Neural crest cell (in vitro differentiated cells): ENCODE results near the gene GLCE. TPM values are rescaled to one million over a fixed set of nuclear protein-coding genes. Genes with fewer than 3 reads are reported as not detected.
A peak's percentile ranks its signal among the peaks of the same experiment; 100 is the strongest.

Experiments used
- DNase-seq: peaks from one replicate; pipeline ENCODE4 v3.0.0; 2021; ENCODE audit warnings: low read depth, mixed read lengths, low spot score
- H3K27ac Mint-ChIP-seq: one replicate; pipeline ENCODE4 v1.8.0; 2021; ENCODE audit warnings: mild to moderate bottlenecking, mixed read lengths; ENCODE audit not compliant: unreplicated experiment
- H3K27me3 Mint-ChIP-seq: 2 replicates; pipeline ENCODE4 v1.8.0; 2021; ENCODE audit warnings: low read depth, mild to moderate bottlenecking, mixed read lengths
- H3K36me3 Mint-ChIP-seq: 2 replicates; pipeline ENCODE4 v1.8.0; 2021; ENCODE audit warnings: low read depth, mild to moderate bottlenecking, mixed read lengths
- H3K4me1 Mint-ChIP-seq: 2 replicates; pipeline ENCODE4 v1.8.0; 2021; ENCODE audit warnings: mixed read lengths
- H3K4me3 Mint-ChIP-seq: one replicate; pipeline ENCODE4 v1.8.0; 2021; ENCODE audit warnings: mild to moderate bottlenecking, mixed read lengths
- H3K9me3 Mint-ChIP-seq: 2 replicates; pipeline ENCODE4 v1.8.0; 2021; ENCODE audit warnings: mixed read lengths
- total RNA-seq: library from RNA; stranded (reverse); gene quantifications from 2 replicates; pipeline ENCODE4 v1.2.1, GENCODE V29; 2021
- TF ChIP-seq, protein P1 (sequence below): fragments of 200-600 bp; sonication (generic); conservative IDR thresholded peaks from 2 replicates; pipeline ENCODE4 v1.5.0; 2021; ENCODE audit warnings: antibody characterized with exemption, mild to moderate bottlenecking

Gene GLCE
- total RNA-seq, 1 donor from 2014 or later, result 17.8 TPM

DNA sequence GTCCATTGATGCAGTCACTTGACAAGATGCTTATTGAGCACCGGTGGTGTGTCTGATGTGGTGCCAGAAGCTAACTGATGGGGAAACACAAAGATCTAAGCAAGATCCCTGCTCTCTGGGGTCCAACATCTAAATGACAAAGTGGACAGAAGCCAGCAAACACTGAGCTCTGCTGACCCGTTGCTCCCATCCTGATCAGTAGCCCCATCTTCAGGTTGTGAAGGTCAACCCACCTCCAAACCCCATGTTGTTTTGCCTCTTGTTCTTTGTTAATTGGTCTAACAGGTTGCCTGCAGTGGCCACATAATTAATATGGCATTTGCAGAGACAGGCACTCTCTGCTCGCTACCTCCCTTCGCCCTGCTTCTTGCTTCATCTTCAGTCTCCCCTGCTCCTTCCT lies 21.5 kb upstream of the GLCE start:
- TF ChIP-seq, protein P1, sequence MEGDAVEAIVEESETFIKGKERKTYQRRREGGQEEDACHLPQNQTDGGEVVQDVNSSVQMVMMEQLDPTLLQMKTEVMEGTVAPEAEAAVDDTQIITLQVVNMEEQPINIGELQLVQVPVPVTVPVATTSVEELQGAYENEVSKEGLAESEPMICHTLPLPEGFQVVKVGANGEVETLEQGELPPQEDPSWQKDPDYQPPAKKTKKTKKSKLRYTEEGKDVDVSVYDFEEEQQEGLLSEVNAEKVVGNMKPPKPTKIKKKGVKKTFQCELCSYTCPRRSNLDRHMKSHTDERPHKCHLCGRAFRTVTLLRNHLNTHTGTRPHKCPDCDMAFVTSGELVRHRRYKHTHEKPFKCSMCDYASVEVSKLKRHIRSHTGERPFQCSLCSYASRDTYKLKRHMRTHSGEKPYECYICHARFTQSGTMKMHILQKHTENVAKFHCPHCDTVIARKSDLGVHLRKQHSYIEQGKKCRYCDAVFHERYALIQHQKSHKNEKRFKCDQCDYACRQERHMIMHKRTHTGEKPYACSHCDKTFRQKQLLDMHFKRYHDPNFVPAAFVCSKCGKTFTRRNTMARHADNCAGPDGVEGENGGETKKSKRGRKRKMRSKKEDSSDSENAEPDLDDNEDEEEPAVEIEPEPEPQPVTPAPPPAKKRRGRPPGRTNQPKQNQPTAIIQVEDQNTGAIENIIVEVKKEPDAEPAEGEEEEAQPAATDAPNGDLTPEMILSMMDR, result no peak
- DNase-seq, result no peak
- Mint-ChIP-seq H3K27ac (no peak overlapping the region), H3K4me1 (peaks cover 12% of the 10 kb centered on the region), H3K36me3 (no peaks in the 10 kb centered on the region), H3K9me3 (no peaks in the 10 kb centered on the region), H3K4me3 (no peak overlapping the region), H3K27me3 (peaks cover 2% of the 10 kb centered on the region)

DNA sequence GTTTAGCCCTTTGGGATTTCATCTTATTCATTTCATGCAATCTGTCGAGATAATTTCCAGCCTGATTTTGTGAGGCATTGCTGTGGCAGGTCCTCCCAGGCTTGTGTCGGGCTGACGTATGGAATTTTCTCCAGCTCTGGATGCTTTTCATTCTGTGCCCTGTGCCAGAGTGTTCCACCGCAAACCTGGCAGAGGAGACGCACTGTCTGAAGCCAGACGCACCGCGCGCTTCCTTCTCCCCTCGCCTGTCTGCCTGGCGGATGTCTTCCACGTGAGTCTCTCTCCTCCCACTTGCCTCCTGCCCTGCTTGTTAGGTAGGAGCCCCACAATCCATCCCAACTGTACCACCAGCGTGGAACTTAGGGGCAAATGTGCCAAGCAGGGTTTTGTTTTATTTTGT lies 20.1 kb upstream of the GLCE start:
- Mint-ChIP-seq H3K4me3 (no peak overlapping the region), H3K4me1 (peaks cover 16% of the 10 kb centered on the region), H3K27ac (no peak overlapping the region), H3K9me3 (no peaks in the 10 kb centered on the region), H3K36me3 (no peaks in the 10 kb centered on the region), H3K27me3 (peaks cover 2% of the 10 kb centered on the region)
- TF ChIP-seq, protein P1, result no peak
- DNase-seq, result no peak

DNA sequence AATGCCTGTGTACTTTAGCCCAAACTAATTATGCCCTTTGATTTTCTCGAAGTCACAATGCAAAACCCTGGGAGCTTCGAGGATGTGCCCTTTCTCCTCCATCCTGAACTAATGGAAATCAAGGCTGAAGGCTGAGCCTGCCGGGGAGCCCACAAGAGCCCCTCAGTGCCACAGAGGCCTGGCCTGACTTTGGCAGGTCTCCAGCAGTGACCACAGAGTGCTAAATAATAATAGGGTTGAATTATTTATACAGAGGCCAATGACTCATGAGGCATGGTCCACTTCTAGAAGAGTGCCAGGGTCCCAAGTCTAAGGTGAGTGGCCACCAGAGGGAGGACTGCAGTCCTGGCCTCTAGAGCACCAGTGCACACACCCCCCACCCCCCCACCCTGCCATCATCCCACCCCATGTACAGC lies 19.1 kb upstream of the GLCE start:
- Mint-ChIP-seq H3K27me3 (peaks cover 2% of the 10 kb centered on the region), H3K4me3 (no peak overlapping the region), H3K9me3 (no peaks in the 10 kb centered on the region), H3K4me1 (peaks cover 26% of the 10 kb centered on the region), H3K27ac (no peak overlapping the region), H3K36me3 (no peaks in the 10 kb centered on the region)
- TF ChIP-seq, protein P1, result peak; percentile 13
- DNase-seq, result no peak

DNA sequence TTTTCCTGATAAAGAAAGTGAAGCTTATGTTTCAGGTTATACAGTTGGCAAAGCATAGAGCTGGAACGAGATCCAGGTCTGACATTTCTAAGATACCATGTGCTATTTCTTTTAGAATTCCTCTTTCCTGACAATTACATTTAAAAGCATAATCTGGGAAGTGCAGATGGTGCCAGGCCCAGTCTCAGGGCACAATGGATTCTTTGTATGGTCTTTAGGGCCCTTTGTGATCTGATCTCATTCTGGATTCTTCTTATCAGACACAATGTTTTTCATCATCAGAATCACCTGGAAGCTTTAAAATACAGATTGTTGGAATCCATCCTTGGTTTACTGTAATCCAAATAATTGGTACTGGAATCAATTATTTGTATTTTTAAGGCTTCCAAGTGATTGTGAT lies 18.6 kb upstream of the GLCE start:
- Mint-ChIP-seq H3K4me1 (peaks cover 26% of the 10 kb centered on the region), H3K27me3 (peaks cover 2% of the 10 kb centered on the region), H3K36me3 (no peaks in the 10 kb centered on the region), H3K4me3 (no peak overlapping the region), H3K27ac (no peak overlapping the region), H3K9me3 (no peaks in the 10 kb centered on the region)
- TF ChIP-seq, protein P1, result no peak
- DNase-seq, result no peak

DNA sequence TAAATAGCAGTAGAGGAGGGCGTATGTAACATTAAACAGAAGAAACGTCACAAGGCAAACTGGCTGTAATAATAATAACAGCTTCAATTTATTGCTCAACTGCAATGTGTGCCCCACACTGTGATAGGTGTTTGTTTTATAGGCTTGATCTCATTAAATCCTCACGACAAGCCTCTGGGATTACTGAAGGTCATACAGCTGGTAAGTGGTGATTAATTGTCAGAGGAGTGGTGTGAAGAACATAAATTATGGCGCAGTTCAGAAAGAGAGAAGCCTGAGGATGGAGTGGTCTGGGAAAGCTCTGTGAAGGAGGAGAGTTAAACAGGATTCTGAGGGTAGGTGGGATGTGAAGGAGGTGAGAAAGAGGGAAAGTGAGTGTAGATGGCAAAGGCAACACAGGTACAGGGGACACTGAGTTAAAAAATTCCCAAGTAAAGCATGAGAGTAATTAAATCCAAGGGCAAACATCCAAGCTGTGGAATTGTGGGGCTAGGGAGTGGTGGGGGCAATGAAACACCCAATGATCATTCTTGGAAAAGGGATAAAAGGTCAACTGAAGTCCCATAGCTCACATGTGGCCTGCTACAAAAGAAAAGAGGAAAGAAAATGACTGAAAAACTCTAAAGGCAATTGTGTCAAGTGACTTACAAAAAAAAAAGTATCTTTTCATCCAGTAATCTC lies 16.5 kb upstream of the GLCE start:
- H3K27ac Mint-ChIP-seq, result peak overlapping the region; percentile 24
- no peaks in the 10 kb centered on the region for H3K36me3 Mint-ChIP-seq

More for the DNA sequence above, 16.5 kb upstream of the GLCE start:
- TF ChIP-seq, protein P1, result no peak
- Mint-ChIP-seq H3K4me1 (peaks cover 26% of the 10 kb centered on the region), H3K4me3 (no peak overlapping the region), H3K27me3 (peaks cover 10% of the 10 kb centered on the region), H3K9me3 (no peaks in the 10 kb centered on the region)
- DNase-seq, result no peak
